Measurements from ENCODE around the gene CCDC187.

The CCDC187 gene

DNA sequence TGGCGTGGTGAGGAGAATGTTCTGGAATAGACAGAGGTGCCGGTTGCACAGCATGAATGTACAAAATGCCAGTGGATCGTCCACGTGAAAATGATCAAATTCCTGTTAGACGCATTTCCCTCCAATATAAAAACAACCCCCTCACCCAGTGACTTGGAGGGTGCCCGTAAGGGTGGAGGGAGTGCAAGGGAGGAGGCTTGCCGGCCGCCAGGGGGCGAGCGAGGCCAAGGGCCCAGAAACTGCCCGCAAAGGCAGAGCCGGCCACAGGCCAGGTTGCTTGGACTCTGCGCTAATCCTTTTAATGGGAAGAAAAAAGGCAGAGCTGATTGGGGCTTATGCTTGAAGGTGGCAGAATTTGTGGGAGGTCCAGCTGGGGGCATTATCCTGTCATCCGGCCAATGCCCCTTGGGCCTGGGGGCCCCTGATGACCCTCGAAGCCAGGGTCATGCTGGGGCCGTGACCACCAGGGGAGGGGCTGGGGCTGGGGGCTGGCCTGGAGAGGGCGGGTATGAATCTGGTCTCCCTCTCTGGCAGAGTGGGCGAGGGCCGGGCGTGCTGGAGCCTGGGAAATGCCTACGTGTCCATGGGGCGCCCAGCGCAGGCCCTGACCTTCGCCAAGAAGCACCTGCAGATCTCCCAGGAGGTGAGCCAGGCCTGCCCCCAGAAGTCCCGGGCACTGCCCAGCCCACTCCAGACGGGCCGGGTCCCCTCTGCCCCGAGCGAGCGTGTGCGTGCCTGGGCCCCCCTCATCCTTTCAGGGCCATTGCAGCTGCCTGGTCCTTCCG is 35.5 kb upstream of the CCDC187 start:
- DNase-seq (ENCODE audit: low read depth), result no peak

- no peak for DNase-seq (ENCODE audit: low read depth)
Observed at GRCh38 chr9:136338511-136338910, 34.6 kb upstream of the CCDC187 start.

DNA sequence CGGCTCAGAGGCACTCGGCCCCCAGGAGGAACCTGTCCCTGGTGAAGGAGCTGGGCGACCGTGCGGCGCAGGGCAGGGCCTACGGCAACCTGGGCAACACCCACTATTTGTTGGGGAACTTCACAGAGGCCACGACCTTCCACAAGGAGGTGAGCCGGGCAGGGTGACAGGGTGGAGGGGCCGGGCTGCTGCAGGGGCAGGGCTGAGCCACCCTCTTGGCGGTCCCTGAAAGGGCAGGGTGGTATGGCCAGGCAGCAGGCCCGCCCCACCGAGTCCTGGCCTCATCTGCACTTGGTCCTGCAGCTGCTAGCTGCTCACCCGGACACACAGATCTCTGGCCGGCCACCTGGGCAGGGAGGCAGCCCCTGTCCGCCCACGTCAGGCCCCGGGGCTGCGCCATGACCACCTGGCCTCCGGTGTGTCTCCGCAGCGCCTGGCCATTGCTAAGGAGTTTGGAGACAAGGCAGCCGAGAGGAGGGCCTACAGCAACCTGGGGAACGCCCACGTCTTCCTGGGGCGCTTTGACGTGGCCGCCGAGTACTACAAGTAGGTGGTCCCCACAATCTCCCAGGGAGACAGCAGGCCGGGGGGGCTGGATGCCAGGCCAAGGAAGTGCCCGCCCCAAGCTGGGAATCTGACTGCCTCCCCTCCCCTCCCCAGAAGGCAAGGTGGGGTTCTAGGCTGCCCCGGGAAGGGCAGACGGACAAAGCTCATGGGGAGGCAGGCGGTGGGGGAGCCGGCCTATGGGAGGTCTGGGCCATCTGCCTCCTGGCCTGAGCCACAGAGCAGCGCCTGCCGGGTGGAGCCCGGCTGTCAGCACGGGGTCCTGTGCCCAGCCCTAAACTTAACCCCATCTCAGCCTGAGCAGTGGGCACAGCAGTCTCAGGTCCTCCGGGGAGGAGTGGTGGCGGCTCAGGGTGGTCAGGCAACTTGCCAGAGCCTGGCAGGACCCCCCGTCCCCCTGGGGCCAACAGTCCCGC is 33.8 kb upstream of the CCDC187 start:
- DNase-seq (ENCODE audit: low read depth), result no peak

DNA sequence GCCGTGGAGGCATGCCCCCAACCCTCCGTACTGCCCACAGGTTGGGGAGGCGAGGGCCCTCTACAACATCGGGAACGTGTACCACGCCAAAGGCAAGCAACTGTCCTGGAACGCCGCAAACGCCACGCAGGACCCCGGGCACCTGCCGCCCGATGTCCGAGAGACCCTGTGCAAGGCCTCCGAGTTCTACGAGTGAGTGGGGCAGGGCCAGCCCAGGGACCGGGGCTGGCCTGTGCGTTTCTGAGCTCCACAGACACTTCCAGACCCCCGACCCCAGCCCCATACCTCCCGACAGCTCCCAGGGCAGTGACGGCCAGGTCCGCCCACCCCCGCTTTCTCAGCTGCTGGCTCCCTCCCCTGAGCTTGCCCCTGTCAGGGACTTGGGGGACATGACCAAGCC is 33.0 kb upstream of the CCDC187 start:
- no peak for DNase-seq (ENCODE audit: low read depth)

- DNase-seq (ENCODE audit: low read depth), result no peak
Observed at GRCh38 chr9:136336156-136336870, 32.4 kb upstream of the CCDC187 start.

DNA sequence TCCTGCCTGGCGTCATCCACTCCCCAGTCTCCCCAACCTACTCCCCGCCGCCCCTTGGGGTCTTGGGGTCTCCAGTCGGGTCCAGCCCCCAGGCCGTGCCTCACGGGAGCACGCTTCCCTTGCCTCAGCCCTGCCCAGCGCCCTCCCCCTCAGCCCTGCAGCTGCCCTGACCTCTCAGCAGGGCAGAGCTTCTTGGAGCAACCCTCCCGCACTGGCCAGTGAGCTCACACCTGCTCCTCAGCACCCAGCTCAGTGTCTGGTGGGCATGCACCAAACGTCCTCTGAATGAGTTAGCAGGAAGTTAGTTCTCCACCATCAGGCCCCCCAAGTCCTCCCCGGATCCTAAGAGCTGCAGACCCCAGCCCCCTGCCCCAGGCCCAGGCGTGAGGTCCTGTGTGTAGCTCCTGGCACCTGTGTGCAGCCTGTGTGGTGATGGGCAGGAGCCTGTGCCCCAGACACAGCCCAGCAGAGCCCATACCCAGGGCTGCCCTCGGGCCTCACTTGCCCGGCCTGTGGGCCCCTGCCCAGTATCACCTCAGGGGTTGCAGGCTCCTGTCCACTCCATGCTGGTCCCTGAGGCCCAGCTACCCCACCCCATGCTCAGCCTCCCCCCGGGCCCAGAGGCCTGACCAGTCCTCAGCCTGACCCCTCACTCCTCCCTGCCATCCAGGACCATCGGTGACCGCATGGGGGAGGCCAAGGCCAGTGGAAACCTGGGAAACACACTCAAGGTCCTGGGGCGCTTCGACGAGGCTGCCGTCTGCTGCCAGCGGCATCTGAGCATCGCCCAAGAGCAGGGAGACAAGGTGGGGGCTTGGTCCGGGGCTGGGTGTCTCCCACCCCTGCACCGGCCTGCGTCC is 31.6 kb upstream of the CCDC187 start:
- DNase-seq (ENCODE audit: low read depth), result no peak

DNA sequence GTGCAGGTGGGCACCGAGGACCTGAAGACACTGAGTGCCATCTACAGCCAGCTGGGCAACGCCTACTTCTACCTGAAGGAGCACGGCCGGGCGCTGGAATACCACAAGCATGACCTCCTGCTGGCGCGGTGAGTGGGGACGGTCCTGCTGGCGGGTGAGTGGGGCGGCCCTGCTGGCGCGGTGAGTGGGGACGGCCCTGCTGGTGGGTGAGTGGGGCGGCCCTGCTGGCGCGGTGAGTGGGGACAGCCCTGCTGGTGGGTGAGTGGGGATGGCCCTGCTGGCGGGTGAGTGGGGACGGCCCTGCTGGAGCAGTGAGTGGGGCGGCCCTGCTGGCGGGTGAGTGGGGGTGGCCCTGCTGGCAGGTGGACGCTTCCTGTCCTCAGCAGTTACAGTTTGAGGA is 30.6 kb upstream of the CCDC187 start:
- DNase-seq (ENCODE audit: low read depth), result no peak

- DNase-seq (ENCODE audit: low read depth), result no peak
Observed at GRCh38 chr9:136333486-136333885, 29.6 kb upstream of the CCDC187 start.

- no peak for DNase-seq (ENCODE audit: low read depth)
Observed at GRCh38 chr9:136333045-136333444, 29.2 kb upstream of the CCDC187 start.

DNA sequence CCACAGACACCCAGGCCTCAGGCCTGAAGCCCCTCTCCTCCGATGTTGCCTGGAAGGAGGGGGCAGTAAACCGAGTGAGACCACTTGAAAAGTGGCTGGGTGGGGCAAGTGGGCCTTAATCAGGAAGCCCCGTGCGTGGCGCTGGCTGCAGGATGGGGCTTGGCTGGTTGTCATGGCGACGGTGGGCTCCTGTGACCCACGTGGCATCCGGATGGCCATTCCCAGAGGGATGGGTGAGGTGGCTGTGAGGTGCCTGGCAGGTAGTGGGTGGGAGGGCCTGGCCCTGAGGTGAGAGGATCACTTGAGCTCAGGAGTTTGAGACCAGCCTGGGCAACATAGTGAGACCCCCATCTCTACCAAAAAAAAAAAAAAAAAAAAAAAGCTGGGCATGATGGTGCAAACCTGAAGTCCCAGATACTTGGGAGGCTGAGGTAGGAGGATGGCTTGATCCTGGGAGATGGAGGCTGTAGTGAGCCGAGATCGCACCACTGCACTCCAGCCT is 28.6 kb upstream of the CCDC187 start:
- no peak for DNase-seq (ENCODE audit: low read depth)

DNA sequence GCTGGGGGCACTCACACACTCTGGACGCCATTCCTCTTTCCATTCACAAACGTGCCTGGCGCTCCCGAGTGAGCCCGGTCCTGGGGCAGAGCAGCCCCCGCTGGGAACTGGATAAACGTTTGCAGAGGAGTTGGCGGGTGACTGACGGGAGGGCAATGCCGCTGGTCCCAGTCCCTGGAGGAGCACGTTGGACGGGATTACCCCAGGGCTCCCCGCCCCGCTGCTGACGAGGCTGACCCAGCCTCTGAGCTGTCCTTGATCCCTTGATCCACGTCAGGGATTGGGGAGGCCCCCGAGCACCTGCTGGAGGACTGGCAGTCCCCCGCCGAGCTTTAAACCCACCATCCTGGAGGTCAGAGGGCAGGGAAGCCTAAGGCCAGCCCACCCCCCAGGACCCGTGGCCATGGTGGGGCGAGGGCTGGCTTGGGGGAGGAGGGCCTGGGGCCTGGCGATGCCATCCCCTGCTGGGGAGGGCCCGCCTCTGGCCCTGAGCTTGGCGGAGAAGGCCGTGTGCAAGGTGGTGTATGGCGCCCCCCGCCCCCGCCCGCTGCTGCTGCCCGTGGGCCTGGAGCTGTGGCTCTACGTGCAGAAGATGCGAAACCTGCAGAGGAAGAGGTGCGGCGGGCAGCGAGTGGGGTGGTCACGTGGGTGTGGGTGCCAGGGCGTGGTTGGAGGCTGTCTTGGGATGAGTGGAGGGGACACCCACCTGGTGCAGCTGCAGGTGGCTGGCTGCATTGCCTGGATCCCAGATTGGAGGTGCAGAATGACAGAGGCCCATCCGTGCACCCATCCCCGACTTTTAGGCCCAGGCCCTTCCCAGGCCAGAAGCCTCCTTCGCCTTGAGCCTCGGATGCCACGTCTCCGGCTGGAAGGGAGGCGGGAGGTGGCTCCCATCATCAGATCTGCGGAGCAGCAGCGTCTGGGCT is 27.9 kb upstream of the CCDC187 start:
- DNase-seq (ENCODE audit: low read depth), result no peak

DNA sequence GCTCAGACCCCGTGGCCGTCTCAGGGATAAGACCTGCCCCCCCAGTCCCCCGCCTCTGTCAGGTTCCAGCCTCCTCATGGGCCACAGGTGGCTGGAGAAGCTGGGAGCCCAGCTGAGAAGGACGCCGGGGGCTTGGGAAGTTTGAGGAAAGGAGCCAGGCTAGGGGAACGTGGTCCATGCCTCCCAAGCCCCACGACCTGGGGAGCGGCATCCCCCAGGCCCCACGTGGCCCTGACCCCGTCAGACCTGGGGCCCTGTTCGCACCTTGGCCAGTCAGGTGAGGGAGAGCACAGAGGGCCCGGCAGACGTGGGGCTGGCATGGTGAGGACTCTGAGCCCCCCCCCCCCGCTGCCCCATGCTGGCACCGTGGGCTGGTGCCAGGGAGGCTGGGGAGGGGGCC is 27.1 kb upstream of the CCDC187 start:
- no peak for DNase-seq (ENCODE audit: low read depth)

- DNase-seq (ENCODE audit: low read depth), result no peak
Observed at GRCh38 chr9:136330406-136330990, 26.6 kb upstream of the CCDC187 start.

DNA sequence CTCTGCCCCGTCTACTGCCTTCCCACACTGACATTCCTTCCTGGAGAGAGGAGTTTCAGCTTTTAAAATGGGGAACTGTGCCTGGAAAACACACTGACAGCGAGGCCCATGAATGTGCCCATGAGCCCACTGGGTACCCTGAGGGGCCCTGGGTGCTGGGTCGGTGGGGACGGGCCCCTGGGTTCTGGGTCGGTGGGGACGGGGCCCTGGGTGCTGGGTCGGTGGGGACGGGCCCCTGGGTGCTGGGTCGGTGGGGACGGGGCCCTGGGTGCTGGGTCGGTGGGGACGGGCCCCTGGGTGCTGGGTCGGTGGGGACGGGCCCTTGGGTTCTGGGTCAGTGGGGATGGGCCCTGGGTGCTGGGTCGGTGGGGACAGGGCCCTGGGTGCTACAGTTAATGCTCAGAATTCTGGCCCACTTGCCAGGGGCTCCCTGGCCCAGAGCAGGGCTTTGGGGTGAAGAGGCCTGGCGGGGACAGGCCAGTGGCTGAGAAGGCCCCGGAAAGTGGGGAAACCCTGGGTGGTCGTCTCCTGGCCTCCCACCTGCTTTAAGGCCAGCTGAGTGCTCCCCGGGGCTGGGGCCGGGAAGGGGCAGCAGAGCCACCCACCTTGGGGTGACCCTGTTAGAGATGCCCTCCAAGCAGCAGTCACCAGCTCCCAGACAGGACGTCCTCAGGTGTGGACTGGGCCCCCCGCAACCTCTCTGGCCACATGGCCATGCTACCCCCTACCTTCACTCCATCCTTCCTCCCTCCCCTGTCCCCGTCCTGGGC is 25.9 kb upstream of the CCDC187 start:
- DNase-seq (ENCODE audit: low read depth), result no peak

- DNase-seq (ENCODE audit: low read depth), result no peak
Observed at GRCh38 chr9:136329211-136329627, 25.3 kb upstream of the CCDC187 start.

- no peak for DNase-seq (ENCODE audit: low read depth)
Observed at GRCh38 chr9:136328622-136329041, 24.7 kb upstream of the CCDC187 start.

DNA sequence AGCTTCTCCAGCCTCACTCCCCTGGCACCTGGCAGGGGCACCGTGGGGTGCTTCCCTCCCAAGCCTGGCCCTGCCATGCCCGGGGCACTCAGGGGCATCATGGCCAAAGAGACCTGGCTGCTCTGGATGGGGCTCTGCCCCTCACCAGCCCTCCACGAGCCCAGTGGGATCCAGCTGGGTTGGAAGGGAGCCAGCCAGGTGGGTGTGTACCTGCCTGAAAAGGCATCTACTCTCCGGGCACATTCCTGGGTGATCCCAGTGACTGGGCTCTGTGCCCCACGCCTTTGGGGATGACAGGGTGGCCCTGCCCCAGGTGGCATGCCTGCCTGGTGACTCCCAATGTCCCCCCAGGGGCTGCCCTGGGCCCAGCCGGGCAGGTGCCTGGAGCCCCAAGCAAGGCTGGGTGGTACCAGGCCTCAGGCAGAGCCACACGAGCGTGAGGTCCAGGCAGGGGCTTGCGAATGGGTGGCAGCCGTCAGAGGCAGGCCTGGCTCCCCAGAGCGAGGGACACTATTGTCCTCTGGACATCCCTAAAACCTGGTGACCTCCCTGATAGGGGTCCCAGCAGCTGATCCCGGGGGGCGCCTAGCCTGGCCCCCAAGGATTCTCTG is 24.2 kb upstream of the CCDC187 start:
- DNase-seq (ENCODE audit: low read depth), result no peak

GRCh38 chr9:136327304-136327974 is 23.5 kb upstream of the CCDC187 start, which contains the start of gene GPSM1:
Gene GPSM1 (plus strand): TSS chr9:136327539. CDS start chr9:136327696, 157 bp downstream.
- no peak for DNase-seq (ENCODE audit: low read depth)
